ENCODE data around the gene CYP4F22.

Gene CYP4F22

DNA sequence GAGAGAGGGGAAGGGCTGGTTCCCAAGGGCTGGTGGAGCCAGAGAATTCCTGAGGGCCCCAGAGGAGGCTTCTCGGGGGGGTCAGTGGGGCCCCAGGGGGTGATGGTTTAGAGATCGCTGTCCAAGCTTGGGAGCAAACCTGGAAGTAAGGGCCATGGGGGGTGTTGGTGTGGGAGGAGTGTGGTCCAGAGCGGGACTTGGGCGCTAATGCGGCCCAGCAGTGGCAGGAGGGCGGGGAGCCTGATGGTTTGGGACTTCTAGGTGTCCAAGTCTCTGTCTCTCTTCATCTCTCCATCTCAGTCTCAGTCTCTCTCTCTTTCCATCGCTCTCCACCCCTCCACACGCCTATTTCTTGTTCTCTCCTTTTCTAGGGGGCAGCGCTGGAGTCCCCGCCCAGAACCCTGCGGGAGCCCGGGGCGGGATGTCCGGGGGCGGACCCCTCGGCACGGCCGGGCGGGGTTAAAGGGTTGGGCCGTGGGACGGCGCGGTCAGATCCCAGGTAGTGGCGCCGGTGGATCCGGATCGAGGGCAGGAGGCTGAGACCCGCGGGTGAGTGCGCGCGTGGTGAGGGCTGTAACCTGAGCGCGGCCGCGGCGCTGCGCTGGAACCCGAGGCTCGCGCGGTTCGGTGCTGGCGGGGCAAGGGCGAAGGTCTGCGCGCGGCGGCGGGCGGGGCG lies at the start of gene CYP4F22:
Gene CYP4F22, plus strand, starts transcription at position 491 of the 676 bp plus-strand sequence. CDS start 16,812 bp downstream, outside the sequence.
- H3K4me3 ChIP-seq (ENCODE audit: control insufficient read depth, low read depth, low read length), result no peak within 1 kb of the TSS

GRCh38 chr19:15461694-15462093 lies 46.6 kb upstream of the CYP4F22 start:
- TF ChIP-seq CTCF (IDR thresholded peaks at IDR 0.05; ENCODE audit: control insufficient read depth, insufficient read depth, low read depth, low read length, missing control alignments), result no peak
- no peak overlapping the region for H3K4me3 ChIP-seq (ENCODE audit: control insufficient read depth, low read depth, low read length)
- DNase-seq (ENCODE audit: low read depth), result no peak

More for the DNA sequence above, at the start of gene CYP4F22:
- DNase-seq (ENCODE audit: low read depth), result no peak
- TF ChIP-seq CTCF (IDR thresholded peaks at IDR 0.05; ENCODE audit: control insufficient read depth, insufficient read depth, low read depth, low read length, missing control alignments), result no peak

- H3K4me3 ChIP-seq (ENCODE audit: control insufficient read depth, low read depth, low read length), result no peak overlapping the region
- DNase-seq (ENCODE audit: low read depth), result no peak
- no peak for TF ChIP-seq CTCF (IDR thresholded peaks at IDR 0.05; ENCODE audit: control insufficient read depth, insufficient read depth, low read depth, low read length, missing control alignments)
These were observed 44.4 kb upstream of the CYP4F22 start for GRCh38 chr19:15463861-15464371.

- DNase-seq (ENCODE audit: low read depth), result no peak
- H3K4me3 ChIP-seq (ENCODE audit: control insufficient read depth, low read depth, low read length), result no peak within 1 kb of the TSS
- no peak for TF ChIP-seq CTCF (IDR thresholded peaks at IDR 0.05; ENCODE audit: control insufficient read depth, insufficient read depth, low read depth, low read length, missing control alignments)
These were observed 43.6 kb upstream of the CYP4F22 start, which contains the start of gene RASAL3 for GRCh38 chr19:15464394-15465385. Gene RASAL3, minus strand, starts transcription at chr19:15464544. Its CDS starts 186 bp downstream, at chr19:15464358.

GRCh38 chr19:15466851-15467733 lies 41.2 kb upstream of the CYP4F22 start:
- DNase-seq (ENCODE audit: low read depth), result no peak
- TF ChIP-seq CTCF (IDR thresholded peaks at IDR 0.05; ENCODE audit: control insufficient read depth, insufficient read depth, low read depth, low read length, missing control alignments), result no peak
- no peak overlapping the region for H3K4me3 ChIP-seq (ENCODE audit: control insufficient read depth, low read depth, low read length)

All from AG09309 (cell line).